GM19193 (cell line): ENCODE results near the gene ZNF532.

Source experiments
- POLR2A ChIP-seq: IDR thresholded peaks from 4 replicates; pipeline ENCODE4 v1.6.1; 2011; ENCODE audit not compliant: insufficient read depth, insufficient read length; ENCODE audit errors: extremely low read depth

The ZNF532 gene

GRCh38 chr18:59033359-59033758 lies 168.7 kb downstream of the ZNF532 start:
- no peak for TF ChIP-seq POLR2A

GRCh38 chr18:59033974-59034373 lies 169.3 kb downstream of the ZNF532 start:
- no peak for TF ChIP-seq POLR2A

GRCh38 chr18:59035591-59035990 lies 170.9 kb downstream of the ZNF532 start:
- TF ChIP-seq POLR2A = no peak
